ENCODE data around the gene SRSF11.
A peak's percentile ranks its signal among the peaks of the same experiment; 100 is the strongest.
"Not testable (repeated sequence)": the region's sequence is repeated elsewhere in the genome, so short reads cannot be mapped to it uniquely, and the experiment has no call there.

SRSF11 gene, protein sequence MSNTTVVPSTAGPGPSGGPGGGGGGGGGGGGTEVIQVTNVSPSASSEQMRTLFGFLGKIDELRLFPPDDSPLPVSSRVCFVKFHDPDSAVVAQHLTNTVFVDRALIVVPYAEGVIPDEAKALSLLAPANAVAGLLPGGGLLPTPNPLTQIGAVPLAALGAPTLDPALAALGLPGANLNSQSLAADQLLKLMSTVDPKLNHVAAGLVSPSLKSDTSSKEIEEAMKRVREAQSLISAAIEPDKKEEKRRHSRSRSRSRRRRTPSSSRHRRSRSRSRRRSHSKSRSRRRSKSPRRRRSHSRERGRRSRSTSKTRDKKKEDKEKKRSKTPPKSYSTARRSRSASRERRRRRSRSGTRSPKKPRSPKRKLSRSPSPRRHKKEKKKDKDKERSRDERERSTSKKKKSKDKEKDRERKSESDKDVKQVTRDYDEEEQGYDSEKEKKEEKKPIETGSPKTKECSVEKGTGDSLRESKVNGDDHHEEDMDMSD

DNA sequence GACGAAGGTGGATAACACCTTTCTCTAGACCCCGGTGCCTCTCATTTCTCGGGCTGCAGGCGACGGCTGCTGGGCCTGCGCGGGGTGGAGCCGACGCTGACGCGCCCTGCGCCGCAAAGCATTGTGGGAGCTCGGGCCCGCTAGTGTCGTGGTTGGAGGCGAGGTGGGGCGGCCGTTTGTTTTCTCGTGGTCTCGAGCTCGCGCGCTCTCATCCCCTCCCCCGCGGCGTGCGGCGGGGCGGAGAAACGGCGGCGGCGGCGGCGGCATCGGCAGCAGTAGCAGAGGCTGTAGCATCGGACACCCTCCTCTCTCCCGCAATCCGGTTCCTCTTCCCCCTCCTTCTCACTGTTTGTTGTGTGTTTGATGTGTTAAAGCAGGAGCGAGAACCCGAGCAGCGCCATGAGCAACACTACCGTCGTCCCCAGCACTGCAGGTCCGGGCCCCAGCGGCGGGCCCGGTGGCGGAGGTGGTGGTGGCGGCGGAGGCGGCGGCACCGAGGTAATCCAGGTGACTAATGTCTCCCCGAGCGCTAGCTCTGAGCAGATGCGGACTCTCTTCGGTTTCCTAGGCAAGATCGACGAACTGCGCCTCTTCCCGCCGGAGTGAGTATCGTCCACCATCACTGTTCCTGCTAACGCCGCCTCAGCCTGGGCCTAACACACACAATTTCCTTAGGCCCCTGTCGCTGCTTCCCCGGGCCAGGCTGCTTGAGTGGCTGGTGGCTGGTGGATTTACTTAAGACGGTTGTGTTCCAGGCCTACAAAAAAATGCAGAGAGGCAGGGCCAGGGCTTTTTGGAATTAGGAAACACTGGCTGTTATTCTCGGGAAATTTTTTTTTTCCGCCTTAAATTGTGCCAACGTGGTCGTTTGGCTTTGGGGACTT, at the start of gene SRSF11:
SRSF11 (plus strand) TSS at position 143 of the 884 bp plus-strand sequence; CDS start at position 400, 257 bp downstream.
- peak; percentile 93 for DNase-seq

DNA sequence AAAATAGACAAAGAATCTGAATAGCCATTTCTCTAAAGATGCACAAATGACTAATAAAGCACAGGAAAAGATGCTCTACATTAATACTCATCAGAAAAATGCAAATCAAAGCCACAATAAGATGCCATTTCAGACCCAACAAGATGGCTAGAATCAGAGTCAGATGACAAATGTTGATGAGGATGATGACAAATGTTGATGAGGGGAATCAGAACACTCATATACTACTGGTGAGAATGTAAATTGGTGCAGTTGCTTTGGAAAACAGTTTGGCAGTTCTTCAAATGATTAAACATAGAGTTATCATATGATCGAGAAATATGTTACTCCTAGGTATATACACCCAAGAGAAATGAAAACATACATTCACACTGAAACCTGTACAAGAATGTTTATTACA, 49.7 kb upstream of the SRSF11 start:
- DNase-seq, result no peak

DNA sequence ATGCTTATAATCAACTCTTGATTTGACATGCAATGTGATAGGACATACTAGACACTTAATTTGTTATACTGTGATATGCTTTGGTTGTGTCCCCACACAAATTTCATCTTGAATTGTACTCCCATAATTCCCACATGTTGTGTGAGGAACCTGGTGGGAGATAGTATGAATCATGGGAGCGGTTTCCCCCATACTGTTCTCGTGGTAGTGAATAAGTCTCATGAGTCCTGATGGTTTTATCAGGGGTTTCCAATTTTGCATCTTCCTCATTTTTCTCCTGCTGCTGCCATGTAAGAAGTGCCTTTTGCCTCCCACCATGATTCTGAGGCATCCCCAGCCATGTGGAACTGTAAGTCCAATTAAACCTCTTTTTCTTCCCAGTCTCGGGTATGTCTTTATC, 36.0 kb upstream of the SRSF11 start:
- not testable (repeated sequence) for DNase-seq

DNA sequence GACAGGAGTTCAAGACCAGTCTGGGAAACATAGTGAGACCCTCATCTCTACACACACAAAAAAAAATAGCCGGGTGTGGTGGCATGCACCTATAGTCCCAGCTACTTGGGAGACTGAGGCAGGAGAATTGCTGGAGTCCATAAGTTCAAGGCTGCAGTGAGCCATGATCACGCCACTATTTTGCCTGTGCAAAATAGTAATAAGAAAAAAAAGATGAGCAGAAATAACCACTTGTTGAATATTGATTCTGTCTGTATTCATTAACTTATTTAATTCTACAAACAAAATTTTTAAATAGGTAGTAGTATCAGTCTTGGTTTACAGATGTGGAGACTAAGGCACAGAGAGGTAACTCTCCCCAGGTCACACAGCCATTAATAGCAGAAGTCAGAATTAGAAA, 32.7 kb upstream of the SRSF11 start:
- DNase-seq, result no peak

DNA sequence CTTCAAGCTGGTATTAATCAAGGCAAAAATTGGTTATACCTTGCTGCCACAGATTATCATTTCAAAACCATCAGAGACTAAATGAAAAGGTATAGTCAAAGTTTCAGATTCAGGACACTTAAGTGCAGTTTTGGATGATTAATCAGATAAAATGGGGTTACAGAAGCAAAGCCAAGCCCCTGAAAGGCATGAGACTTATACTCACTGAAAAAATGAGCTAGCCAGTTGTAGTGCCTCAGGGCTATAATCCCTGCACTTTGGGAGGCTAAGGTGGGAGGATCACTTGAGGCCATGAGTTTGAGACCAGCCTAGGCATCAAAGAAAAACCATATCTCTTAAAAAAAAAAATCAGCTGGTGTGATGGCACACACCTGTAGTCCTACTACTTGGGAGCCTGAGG, 31.0 kb upstream of the SRSF11 start:
- DNase-seq, result no peak

GRCh38 chr1:70192446-70192845, 28.7 kb upstream of the SRSF11 start:
- not testable (repeated sequence) for DNase-seq

- DNase-seq, result no peak
Measured at GRCh38 chr1:70194601-70195000, 26.6 kb upstream of the SRSF11 start.

DNA sequence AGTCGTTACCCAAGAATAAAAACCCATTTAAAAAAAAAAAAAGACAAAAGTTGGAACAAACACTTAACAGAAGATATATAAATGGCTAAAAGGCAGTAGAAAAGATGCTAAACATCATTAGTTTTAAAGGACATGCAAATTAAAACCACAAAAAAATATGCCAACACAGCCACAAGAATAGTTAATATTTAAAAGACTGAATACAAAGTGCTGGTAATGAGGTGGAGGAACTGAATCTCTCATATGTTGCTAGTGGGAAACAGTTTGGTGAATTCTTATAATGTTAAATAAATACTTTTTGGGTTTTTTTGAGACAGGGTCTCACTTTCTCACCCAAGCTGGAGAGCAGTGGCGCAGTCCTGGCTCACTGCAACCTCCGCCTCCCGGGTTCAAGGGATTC, 25.8 kb upstream of the SRSF11 start:
- no peak for DNase-seq

DNA sequence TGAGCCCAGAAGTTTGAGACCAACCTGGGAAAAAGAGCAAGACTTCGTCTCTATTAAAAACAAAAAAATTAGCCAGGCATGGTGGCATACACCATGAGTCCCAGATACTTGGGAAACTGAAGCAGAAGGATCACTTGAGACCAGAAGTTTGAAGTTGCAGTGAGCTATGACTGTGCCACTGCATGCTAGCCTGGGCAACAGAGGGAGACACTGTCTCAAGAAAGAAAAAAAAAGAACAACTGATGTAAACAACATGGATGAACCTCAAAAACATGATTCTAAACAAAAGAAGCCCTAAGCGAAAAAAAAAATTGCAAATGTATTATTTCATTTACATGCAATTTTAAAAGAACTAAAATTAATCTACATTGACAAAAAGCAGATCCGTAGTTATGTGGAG, 24.8 kb upstream of the SRSF11 start:
- DNase-seq, result no peak

DNA sequence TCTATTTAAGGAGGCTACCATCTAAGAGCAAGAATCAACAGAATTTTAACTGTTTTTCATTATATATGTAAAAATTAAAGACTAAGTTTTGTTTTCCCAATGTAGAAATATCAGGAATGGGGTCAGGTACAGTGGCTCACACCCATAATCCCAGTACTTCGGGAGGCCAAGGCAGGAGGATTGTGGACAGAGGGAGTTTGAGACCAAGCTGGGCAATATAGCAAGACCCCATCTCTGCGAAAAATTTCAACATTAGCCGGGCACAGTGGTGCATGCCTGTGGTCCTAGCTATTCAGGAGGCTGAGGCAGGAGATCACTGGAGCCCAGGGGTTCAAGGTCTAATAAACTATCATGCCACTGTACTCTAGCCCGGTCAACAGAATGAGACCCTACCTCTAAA, 21.1 kb upstream of the SRSF11 start:
- DNase-seq, result no peak

GRCh38 chr1:70202173-70202758, 18.9 kb upstream of the SRSF11 start:
- no peak for DNase-seq

- DNase-seq, result no peak
Measured at GRCh38 chr1:70204139-70204538, 17.0 kb upstream of the SRSF11 start.

- DNase-seq, result no peak
Measured at GRCh38 chr1:70204600-70204999, 16.6 kb upstream of the SRSF11 start.

- no peak for DNase-seq
Measured at GRCh38 chr1:70205071-70205433, 16.1 kb upstream of the SRSF11 start.

DNA sequence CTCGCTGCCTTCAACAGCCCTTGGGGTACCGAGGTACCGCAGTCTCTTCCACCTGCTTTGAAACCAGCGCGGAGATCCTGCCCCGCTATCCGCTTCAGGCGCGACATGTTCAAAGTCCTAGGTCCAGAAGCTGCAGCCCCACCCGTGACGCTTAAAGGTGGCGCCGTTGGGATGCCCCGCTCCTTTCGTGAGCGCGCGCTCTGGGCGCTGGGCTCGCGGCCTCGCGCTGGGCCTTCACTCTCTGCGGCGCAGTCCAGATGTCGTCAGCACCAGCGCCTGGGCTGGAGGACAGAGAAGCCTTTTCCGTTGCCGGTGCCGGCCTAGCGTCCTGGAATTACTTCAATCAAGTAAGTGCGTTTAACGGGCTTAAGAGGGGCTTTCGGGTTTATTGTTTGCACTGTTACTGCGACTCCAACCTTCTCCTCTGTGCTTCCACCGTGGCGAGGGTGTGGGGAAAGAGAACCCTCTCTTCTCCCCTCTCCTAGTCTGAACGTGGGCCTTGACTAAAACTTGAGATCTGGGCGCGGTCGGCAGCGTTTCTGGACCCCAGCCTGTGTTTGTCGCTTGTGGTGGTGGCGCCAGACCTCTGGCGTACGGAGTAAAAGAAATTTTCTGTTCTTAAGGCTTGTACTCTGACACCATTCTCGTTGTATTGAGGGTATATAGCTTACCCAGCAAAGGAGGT, 15.6 kb upstream of the SRSF11 start, which contains the start of gene LRRC40:
LRRC40 (minus strand) TSS at position 146 of the 685 bp plus-strand sequence; CDS start at position 107, 39 bp downstream.
- peak; percentile 93 for DNase-seq

GRCh38 chr1:70206833-70207232, 14.3 kb upstream of the SRSF11 start:
- not testable (repeated sequence) for DNase-seq

GRCh38 chr1:70207492-70207891, 13.7 kb upstream of the SRSF11 start:
- DNase-seq, result no peak

DNA sequence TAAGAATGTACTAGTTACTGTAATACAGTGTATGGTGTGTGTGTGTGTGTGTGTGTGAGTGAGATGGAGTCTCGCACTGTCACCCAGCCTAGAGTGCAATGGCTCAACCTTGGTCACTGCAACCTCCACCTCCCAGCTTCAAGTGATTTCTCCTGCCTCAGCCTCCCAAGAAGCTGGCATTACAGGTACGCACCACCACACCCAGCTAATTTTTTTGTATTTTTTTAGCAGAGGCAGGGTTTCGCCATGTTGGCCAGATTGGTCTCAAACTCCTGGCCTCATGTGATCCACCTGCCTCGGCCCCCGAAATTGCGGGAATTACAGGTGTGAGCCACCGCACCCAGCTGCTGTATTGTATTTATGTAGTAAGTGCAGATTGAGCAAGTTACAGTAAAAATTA, 12.9 kb upstream of the SRSF11 start:
- no peak for DNase-seq

- peak; percentile 47 for DNase-seq
Measured at GRCh38 chr1:70210820-70211219, 10.4 kb upstream of the SRSF11 start.

GRCh38 chr1:70211541-70211940, 9.6 kb upstream of the SRSF11 start:
- peak; percentile 42 for DNase-seq

- DNase-seq, result no peak
Measured at GRCh38 chr1:70220015-70220414, 1.2 kb upstream of the SRSF11 start.

DNA sequence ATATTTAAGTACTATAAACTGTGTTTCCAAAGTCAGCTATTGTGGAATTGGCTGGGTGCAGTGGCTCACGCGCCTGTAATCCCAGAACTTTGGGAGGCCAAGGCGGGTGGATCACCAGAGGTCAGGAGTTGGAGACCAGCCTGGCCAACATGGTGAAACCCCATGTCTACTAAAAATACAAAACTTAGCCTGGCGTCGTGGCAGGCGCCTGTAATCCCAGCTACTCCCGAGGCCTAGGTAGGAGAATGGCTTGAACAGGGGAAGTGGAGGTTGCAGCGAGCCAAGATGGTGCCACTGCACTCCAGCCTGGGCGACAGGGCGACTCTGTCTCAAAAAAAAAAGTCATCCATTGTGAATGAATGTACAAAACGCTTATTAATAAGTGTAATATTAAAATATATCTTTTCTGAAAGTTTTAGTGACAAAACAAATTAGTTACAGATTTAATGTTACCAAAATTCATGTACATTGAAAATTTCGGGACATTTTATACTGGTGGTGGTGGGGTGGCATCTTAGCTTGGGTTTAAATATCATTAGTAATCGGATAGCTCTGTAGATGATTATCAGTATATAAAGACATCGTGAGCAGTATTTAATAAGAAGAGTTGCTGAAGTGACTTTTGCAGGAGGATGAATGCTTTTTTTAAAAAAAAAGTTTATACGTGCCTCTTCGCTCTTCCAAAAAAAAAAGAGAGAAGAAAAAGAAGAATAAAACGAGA, 503 bp upstream of the SRSF11 start:
- DNase-seq, result no peak

Measured in HCEC 1CT (cell line).